GM23338 (cell line): Measurements from ENCODE around the gene VKORC1L1. TPM values are rescaled to one million over a fixed set of nuclear protein-coding genes. Genes with fewer than 3 reads are reported as not detected.

Experiments used
- ATAC-seq: fragments of 200-7000 bp; cut with Tn5 transposase; 3 replicates; pipeline ENCODE4 v1.9.1; 2020
- DNase-seq: peaks from one replicate; pipeline ENCODE4 v3.0.0-alpha.2; 2015; ENCODE audit warnings: low spot score
- H2AFZ ChIP-seq: fragments of 200-600 bp; sonication (generic); 2 replicates; pipeline ENCODE4 v1.8.0; 2016; ENCODE audit warnings: antibody characterized with exemption, mild to moderate bottlenecking, moderate library complexity
- H3F3A ChIP-seq: fragments of 200-600 bp; sonication (generic); replicated peaks from 2 replicates; pipeline ENCODE4 v1.8.0; 2017; ENCODE audit warnings: antibody characterized with exemption, mixed run types, low read depth
- H3K27ac ChIP-seq: fragments of 200-600 bp; sonication (generic); 2 replicates; pipeline ENCODE4 v1.6.1; 2016; ENCODE audit warnings: low read depth
- H3K27me3 ChIP-seq: fragments of 200-600 bp; sonication (generic); 2 replicates; pipeline ENCODE4 v1.8.0; 2016; ENCODE audit warnings: mild to moderate bottlenecking, mixed run types, moderate library complexity; ENCODE audit not compliant: insufficient read depth
- H3K36me3 ChIP-seq: fragments of 200-600 bp; sonication (generic); 2 replicates; pipeline ENCODE4 v1.8.0; 2016; ENCODE audit warnings: mild to moderate bottlenecking; ENCODE audit not compliant: insufficient read depth
- H3K4me1 ChIP-seq: fragments of 200-600 bp; sonication (generic); 2 replicates; pipeline ENCODE4 v1.8.0; 2016; ENCODE audit warnings: mild to moderate bottlenecking, moderate library complexity; ENCODE audit not compliant: insufficient read depth
- H3K4me2 ChIP-seq: fragments of 200-600 bp; sonication (generic); 2 replicates; pipeline ENCODE4 v1.7.1; 2017; ENCODE audit warnings: mixed run types
- H3K4me3 ChIP-seq: fragments of 200-600 bp; sonication (generic); 2 replicates; pipeline ENCODE4 v1.6.1; 2016; ENCODE audit warnings: mixed run types
- H3K79me2 ChIP-seq: fragments of 200-600 bp; sonication (generic); replicated peaks from 2 replicates; pipeline ENCODE4 v1.8.0; 2017; ENCODE audit warnings: mild to moderate bottlenecking; ENCODE audit not compliant: insufficient read depth
- H3K9me2 ChIP-seq: fragments of 200-600 bp; sonication (generic); 2 replicates; pipeline ENCODE4 v1.8.0; 2017; ENCODE audit not compliant: insufficient read depth
- H4K20me1 ChIP-seq: fragments of 200-600 bp; sonication (generic); replicated peaks from 2 replicates; pipeline ENCODE4 v1.8.0; 2017; ENCODE audit warnings: mild to moderate bottlenecking; ENCODE audit not compliant: insufficient read depth
- H3K27ac Mint-ChIP-seq: 2 replicates; pipeline ENCODE4 v1.8.0; 2020; ENCODE audit warnings: inconsistent platforms, mild to moderate bottlenecking, moderate library complexity, mixed read lengths
- H3K27me3 Mint-ChIP-seq: 3 replicates; pipeline ENCODE4 v1.8.0; 2022; ENCODE audit warnings: low read depth, mild to moderate bottlenecking, moderate library complexity, mixed read lengths, inconsistent platforms; ENCODE audit not compliant: insufficient read depth, poor library complexity
- H3K36me3 Mint-ChIP-seq: 3 replicates; pipeline ENCODE4 v1.8.0; 2021; ENCODE audit warnings: low read depth, mild to moderate bottlenecking, inconsistent platforms, moderate library complexity, mixed read lengths
- H3K4me1 Mint-ChIP-seq: 3 replicates; pipeline ENCODE4 v1.8.0; 2020; ENCODE audit warnings: mild to moderate bottlenecking, inconsistent platforms, mixed read lengths
- H3K4me3 Mint-ChIP-seq: 3 replicates; pipeline ENCODE4 v1.8.0; 2021; ENCODE audit warnings: moderate library complexity, mild to moderate bottlenecking, inconsistent platforms, mixed read lengths
- H3K9me3 Mint-ChIP-seq: 3 replicates; pipeline ENCODE4 v1.8.0; 2020; ENCODE audit warnings: moderate library complexity, mild to moderate bottlenecking, inconsistent platforms, mixed read lengths
- CREB1 ChIP-seq: fragments of 250-450 bp; sonication (Bioruptor Pico); IDR thresholded peaks from 2 replicates; pipeline ENCODE4 v1.5.0; 2020; ENCODE audit warnings: low read depth, mild to moderate bottlenecking, moderate library complexity
- CTCF ChIP-seq, 2 experiments: fragments of 200-600 bp in 1 of 2; sonication (generic) in 1 of 2; conservative IDR thresholded peaks; 2 replicates each; pipeline versions ENCODE4 v1.5.1 to v1.6.1; 2016 to 2017; ENCODE audit warnings: antibody characterized with exemption in 2 of 2, low read depth in 2 of 2, mild to moderate bottlenecking in 2 of 2, moderate library complexity in 1 of 2
- EZH2 ChIP-seq: fragments of 200-600 bp; sonication (generic); IDR thresholded peaks from one replicate; pipeline ENCODE4 v1.8.0; 2017; ENCODE audit warnings: antibody characterized with exemption, mild to moderate bottlenecking, low read depth; ENCODE audit not compliant: unreplicated experiment
- EZH2phosphoT487 ChIP-seq: fragments of 200-600 bp; sonication (generic); IDR thresholded peaks from one replicate; pipeline ENCODE4 v1.8.1; 2018; ENCODE audit warnings: antibody characterized with exemption; ENCODE audit not compliant: unreplicated experiment
- JUNB ChIP-seq: IDR thresholded peaks from one replicate; pipeline ENCODE4 v1.6.1; 2016; ENCODE audit warnings: antibody characterized with exemption; ENCODE audit not compliant: unreplicated experiment
- NANOG ChIP-seq: IDR thresholded peaks from 2 replicates; pipeline ENCODE4 v1.6.1; 2016; ENCODE audit warnings: antibody characterized with exemption, borderline replicate concordance
- POLR2AphosphoS5 ChIP-seq: IDR thresholded peaks from 2 replicates; pipeline ENCODE4 v1.6.1; 2016; ENCODE audit warnings: antibody characterized with exemption, low read depth
- REST ChIP-seq: IDR thresholded peaks from one replicate; pipeline ENCODE4 v1.6.1; 2018; ENCODE audit warnings: antibody characterized with exemption; ENCODE audit not compliant: unreplicated experiment
- STAT1 ChIP-seq: IDR thresholded peaks from one replicate; pipeline ENCODE4 v1.6.1; 2016; ENCODE audit warnings: antibody characterized with exemption; ENCODE audit not compliant: unreplicated experiment
- ZNF114 ChIP-seq: fragments of 250-450 bp; sonication (Bioruptor Pico); IDR thresholded peaks from 2 replicates; pipeline ENCODE4 v1.5.0; 2020; ENCODE audit warnings: mild to moderate bottlenecking, moderate library complexity
- ZNF331 ChIP-seq: fragments of 250-450 bp; sonication (Bioruptor Pico); IDR thresholded peaks from 2 replicates; pipeline ENCODE4 v1.5.0; 2020; ENCODE audit warnings: low read depth, mild to moderate bottlenecking, moderate library complexity
- polyA plus RNA-seq: library from polyadenylated mRNA; unstranded; fragments of >200 nt; fragmentation: Nextera tagmentation; extraction: Ambion mirVana; gene quantifications from 2 replicates; pipeline ENCODE4 v1.2.1, GENCODE V29; 2016
- total RNA-seq: library from RNA; depleted of rRNA; stranded (reverse); fragments of >200 nt; shearing (Covaris generic); gene quantifications from 2 replicates; pipeline ENCODE4 v1.2.3, GENCODE V29; 2014
- TF ChIP-seq, protein P1 (sequence below): fragments of 250-450 bp; sonication (Bioruptor Pico); IDR thresholded peaks from 2 replicates; pipeline ENCODE4 v1.5.0; 2020; ENCODE audit warnings: mild to moderate bottlenecking, moderate library complexity
- TF ChIP-seq, protein P2 (sequence below): IDR thresholded peaks from 2 replicates; pipeline ENCODE4 v1.6.1; 2016; ENCODE audit warnings: antibody characterized with exemption

The VKORC1L1 gene
- total and polyA plus RNA-seq, 2 experiments from 2014 or later: 21.5 to 30.3 TPM

DNA sequence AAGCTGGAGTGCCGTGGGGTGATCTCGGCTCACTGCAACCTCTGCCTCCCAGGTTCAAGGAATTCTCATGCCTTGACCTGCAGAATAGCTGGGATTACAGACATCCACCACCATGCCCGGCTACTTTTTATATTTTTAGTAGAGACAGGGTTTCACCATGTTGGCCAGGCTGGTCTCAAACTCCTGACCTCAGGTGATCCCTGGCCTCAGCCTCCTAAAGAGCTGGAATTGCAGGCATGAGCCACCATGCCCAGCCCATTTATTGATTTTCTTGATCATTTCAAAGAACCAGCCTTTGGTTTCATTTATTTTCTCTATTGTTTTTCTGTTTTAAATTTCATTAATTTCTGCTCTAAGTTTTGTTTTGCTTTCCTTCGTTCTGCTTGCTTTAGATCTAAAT lies 58.8 kb downstream of the VKORC1L1 start:
- Mint-ChIP-seq H3K27me3 (no peaks in the 10 kb centered on the region), H3K4me1 (peaks cover 7% of the 10 kb centered on the region; the same call in 2 of the 3 replicates), H3K9me3 (no peaks in the 10 kb centered on the region), H3K27ac (no peak overlapping the region), H3K36me3 (no peaks in the 10 kb centered on the region), H3K4me3 (no peak overlapping the region)
- Histone ChIP-seq H3F3A (no peaks in the 10 kb centered on the region), H3K4me1 (0 out of 2 replicates have a peak, but pooled peaks cover 10% of the 10 kb centered on the region), H3K36me3 (no peaks in the 10 kb centered on the region), H3K4me2 (no peak overlapping the region), H3K79me2 (peaks cover 85% of the 10 kb centered on the region), H3K27me3 (no peaks in the 10 kb centered on the region), H3K9me2 (no peaks in the 10 kb centered on the region), H3K27ac (no peak overlapping the region), H3K4me3 (no peak overlapping the region), H4K20me1 (peaks cover 24% of the 10 kb centered on the region), H2AFZ (no peak overlapping the region)
- no peak for DNase-seq
- ATAC-seq: no peak
- no peak for TF ChIP-seq ZNF114 (CRISPR knock-in tag)
- TF ChIP-seq CTCF (conservative IDR thresholded peaks at IDR 0.05; ENCODE audit: low read depth in 2 of 2): no peak
- TF ChIP-seq NANOG: no peak
- no peak for TF ChIP-seq STAT1
- no peak for TF ChIP-seq EZH2
- TF ChIP-seq REST: no peak
- no peak for TF ChIP-seq CREB1 (CRISPR knock-in tag)
- TF ChIP-seq EZH2phosphoT487: no peak
- TF ChIP-seq POLR2AphosphoS5: no peak
- TF ChIP-seq JUNB: no peak
- TF ChIP-seq, protein P1, sequence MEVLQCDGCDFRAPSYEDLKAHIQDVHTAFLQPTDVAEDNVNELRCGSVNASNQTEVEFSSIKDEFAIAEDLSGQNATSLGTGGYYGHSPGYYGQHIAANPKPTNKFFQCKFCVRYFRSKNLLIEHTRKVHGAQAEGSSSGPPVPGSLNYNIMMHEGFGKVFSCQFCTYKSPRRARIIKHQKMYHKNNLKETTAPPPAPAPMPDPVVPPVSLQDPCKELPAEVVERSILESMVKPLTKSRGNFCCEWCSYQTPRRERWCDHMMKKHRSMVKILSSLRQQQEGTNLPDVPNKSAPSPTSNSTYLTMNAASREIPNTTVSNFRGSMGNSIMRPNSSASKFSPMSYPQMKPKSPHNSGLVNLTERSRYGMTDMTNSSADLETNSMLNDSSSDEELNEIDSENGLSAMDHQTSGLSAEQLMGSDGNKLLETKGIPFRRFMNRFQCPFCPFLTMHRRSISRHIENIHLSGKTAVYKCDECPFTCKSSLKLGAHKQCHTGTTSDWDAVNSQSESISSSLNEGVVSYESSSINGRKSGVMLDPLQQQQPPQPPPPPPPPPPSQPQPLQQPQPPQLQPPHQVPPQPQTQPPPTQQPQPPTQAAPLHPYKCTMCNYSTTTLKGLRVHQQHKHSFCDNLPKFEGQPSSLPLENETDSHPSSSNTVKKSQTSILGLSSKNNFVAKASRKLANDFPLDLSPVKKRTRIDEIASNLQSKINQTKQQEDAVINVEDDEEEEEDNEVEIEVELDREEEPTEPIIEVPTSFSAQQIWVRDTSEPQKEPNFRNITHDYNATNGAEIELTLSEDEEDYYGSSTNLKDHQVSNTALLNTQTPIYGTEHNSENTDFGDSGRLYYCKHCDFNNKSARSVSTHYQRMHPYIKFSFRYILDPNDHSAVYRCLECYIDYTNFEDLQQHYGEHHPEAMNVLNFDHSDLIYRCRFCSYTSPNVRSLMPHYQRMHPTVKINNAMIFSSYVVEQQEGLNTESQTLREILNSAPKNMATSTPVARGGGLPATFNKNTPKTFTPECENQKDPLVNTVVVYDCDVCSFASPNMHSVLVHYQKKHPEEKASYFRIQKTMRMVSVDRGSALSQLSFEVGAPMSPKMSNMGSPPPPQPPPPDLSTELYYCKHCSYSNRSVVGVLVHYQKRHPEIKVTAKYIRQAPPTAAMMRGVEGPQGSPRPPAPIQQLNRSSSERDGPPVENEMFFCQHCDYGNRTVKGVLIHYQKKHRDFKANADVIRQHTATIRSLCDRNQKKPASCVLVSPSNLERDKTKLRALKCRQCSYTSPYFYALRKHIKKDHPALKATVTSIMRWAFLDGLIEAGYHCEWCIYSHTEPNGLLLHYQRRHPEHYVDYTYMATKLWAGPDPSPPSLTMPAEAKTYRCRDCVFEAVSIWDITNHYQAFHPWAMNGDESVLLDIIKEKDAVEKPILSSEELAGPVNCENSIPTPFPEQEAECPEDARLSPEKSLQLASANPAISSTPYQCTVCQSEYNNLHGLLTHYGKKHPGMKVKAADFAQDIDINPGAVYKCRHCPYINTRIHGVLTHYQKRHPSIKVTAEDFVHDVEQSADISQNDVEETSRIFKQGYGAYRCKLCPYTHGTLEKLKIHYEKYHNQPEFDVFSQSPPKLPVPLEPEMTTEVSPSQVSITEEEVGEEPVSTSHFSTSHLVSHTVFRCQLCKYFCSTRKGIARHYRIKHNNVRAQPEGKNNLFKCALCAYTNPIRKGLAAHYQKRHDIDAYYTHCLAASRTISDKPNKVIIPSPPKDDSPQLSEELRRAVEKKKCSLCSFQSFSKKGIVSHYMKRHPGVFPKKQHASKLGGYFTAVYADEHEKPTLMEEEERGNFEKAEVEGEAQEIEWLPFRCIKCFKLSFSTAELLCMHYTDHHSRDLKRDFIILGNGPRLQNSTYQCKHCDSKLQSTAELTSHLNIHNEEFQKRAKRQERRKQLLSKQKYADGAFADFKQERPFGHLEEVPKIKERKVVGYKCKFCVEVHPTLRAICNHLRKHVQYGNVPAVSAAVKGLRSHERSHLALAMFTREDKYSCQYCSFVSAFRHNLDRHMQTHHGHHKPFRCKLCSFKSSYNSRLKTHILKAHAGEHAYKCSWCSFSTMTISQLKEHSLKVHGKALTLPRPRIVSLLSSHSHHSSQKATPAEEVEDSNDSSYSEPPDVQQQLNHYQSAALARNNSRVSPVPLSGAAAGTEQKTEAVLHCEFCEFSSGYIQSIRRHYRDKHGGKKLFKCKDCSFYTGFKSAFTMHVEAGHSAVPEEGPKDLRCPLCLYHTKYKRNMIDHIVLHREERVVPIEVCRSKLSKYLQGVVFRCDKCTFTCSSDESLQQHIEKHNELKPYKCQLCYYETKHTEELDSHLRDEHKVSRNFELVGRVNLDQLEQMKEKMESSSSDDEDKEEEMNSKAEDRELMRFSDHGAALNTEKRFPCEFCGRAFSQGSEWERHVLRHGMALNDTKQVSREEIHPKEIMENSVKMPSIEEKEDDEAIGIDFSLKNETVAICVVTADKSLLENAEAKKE (CRISPR knock-in tag): no peak
- no peak for TF ChIP-seq ZNF331 (CRISPR knock-in tag)
- TF ChIP-seq, protein P2, sequence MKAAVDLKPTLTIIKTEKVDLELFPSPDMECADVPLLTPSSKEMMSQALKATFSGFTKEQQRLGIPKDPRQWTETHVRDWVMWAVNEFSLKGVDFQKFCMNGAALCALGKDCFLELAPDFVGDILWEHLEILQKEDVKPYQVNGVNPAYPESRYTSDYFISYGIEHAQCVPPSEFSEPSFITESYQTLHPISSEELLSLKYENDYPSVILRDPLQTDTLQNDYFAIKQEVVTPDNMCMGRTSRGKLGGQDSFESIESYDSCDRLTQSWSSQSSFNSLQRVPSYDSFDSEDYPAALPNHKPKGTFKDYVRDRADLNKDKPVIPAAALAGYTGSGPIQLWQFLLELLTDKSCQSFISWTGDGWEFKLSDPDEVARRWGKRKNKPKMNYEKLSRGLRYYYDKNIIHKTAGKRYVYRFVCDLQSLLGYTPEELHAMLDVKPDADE: no peak
